Esophagus squamous epithelium (tissue), 4 donors: Measurements from ENCODE around the gene RBM20.

ENCODE experiments used
- POLR2A ChIP-seq, 4 donors: fragments of 450-650 bp; IDR thresholded peaks; one replicate each; pipeline ENCODE4 v1.6.1; 2017; ENCODE audit warnings: antibody characterized with exemption in 4 of 4, mild to moderate bottlenecking in 4 of 4, moderate library complexity in 3 of 4
- TF ChIP-seq, protein P1 (sequence below), 6 experiments: fragments of 450-650 bp in 4 of 6; fragments of 200-600 bp in 2 of 6; sonication (generic) in 2 of 6; IDR thresholded peaks; one replicate each; pipeline ENCODE4 v1.5.1; 2016 to 2019; ENCODE audit warnings: antibody characterized with exemption in 6 of 6, mild to moderate bottlenecking in 4 of 6, moderate library complexity in 4 of 6

DNA sequence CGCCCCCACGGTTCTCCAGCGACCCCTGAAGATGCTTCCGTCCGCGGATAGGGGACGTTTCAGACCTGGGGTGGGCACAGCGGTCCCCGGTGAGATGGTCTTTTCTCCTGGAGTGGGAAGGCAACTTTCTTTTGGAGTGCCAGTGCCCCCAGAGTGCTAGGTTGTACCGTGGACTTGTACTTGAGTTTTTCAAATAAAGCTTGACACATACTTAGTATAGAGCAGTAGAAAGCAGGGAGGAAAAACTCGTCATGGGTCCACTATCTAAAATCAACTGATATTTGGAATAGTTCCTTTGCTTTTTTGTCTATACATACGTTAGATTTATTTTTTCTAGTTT is 28.4 kb downstream of the RBM20 start:
- no peak for TF ChIP-seq POLR2A (IDR thresholded peaks at IDR 0.05)
- TF ChIP-seq, protein P1, sequence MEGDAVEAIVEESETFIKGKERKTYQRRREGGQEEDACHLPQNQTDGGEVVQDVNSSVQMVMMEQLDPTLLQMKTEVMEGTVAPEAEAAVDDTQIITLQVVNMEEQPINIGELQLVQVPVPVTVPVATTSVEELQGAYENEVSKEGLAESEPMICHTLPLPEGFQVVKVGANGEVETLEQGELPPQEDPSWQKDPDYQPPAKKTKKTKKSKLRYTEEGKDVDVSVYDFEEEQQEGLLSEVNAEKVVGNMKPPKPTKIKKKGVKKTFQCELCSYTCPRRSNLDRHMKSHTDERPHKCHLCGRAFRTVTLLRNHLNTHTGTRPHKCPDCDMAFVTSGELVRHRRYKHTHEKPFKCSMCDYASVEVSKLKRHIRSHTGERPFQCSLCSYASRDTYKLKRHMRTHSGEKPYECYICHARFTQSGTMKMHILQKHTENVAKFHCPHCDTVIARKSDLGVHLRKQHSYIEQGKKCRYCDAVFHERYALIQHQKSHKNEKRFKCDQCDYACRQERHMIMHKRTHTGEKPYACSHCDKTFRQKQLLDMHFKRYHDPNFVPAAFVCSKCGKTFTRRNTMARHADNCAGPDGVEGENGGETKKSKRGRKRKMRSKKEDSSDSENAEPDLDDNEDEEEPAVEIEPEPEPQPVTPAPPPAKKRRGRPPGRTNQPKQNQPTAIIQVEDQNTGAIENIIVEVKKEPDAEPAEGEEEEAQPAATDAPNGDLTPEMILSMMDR (IDR thresholded peaks at IDR 0.05) = no peak
